H1 (cell line): ENCODE results near the gene TPMT. TPM values are rescaled to one million over a fixed set of nuclear protein-coding genes. Genes with fewer than 3 reads are reported as not detected.

Source experiments
- CTCF ChIA-PET: fragments of 300-600 bp; sonication (Branson Sonifier 250); formaldehyde crosslinking; loops from one replicate; lab custom pipeline; 2021; ENCODE audit not compliant: partially characterized antibody; lab: Charles Lee
- POLR2A ChIA-PET: fragments of 300-600 bp; sonication (Branson Sonifier 250); formaldehyde crosslinking; loops from one replicate; lab custom pipeline; 2021; ENCODE audit warnings: inconsistent platforms; ENCODE audit not compliant: partially characterized antibody; lab: Charles Lee
- DNase-seq, 2 experiments: peaks; one replicate each; pipeline versions ENCODE4 v3.0.0 to v3.0.0-alpha.2; 2010 to 2022; ENCODE audit warnings: low spot score in 2 of 2, low read depth in 1 of 2, mixed read lengths in 1 of 2
- FAIRE-seq: peaks from 2 replicates; lab custom pipeline; 2011; peaks lifted over from hg19 to GRCh38; lab: Jason Lieb, UNC
- H2AFZ ChIP-seq: 2 replicates; pipeline ENCODE4 v1.8.1; 2012; ENCODE audit warnings: low read length, inconsistent platforms
- H2AK5ac ChIP-seq: 2 replicates; pipeline ENCODE4 v1.6.1; 2013; ENCODE audit warnings: low read depth, low read length
- H2BK120ac ChIP-seq: replicated peaks from 2 replicates; pipeline ENCODE3; 2013; ENCODE audit warnings: low read depth, low read length, inconsistent platforms
- H2BK12ac ChIP-seq: 2 replicates; pipeline ENCODE4 v1.6.1; 2013; ENCODE audit warnings: low read depth, low read length
- H2BK15ac ChIP-seq: 2 replicates; pipeline ENCODE4 v1.6.1; 2013; ENCODE audit warnings: low read length
- H2BK20ac ChIP-seq: 2 replicates; pipeline ENCODE4 v1.6.1; 2013; ENCODE audit warnings: low read length
- H2BK5ac ChIP-seq: 2 replicates; pipeline ENCODE4 v1.6.1; 2013; ENCODE audit warnings: low read depth, low read length
- H3K14ac ChIP-seq: 2 replicates; pipeline ENCODE4 v1.6.1; 2013; ENCODE audit warnings: inconsistent platforms; ENCODE audit not compliant: insufficient read length
- H3K18ac ChIP-seq: 2 replicates; pipeline ENCODE4 v1.6.1; 2013; ENCODE audit warnings: low read length; ENCODE audit errors: extremely low read depth
- H3K23ac ChIP-seq: 2 replicates; pipeline ENCODE4 v1.6.1; 2013; ENCODE audit warnings: inconsistent platforms; ENCODE audit not compliant: insufficient read length
- H3K23me2 ChIP-seq: 2 replicates; pipeline ENCODE4 v1.6.1; 2013; ENCODE audit warnings: low read depth, low read length
- H3K27ac ChIP-seq: 2 replicates; pipeline ENCODE4 v1.6.1; 2011; ENCODE audit warnings: low read depth, low read length, inconsistent platforms
- H3K27me3 ChIP-seq, 4 experiments: replicated peaks in 1 of 4; 1 replicate in 1 of 4; 2 replicates in 3 of 4; pipeline versions ENCODE4 v1.6.1 to v1.8.1; 2011 to 2013; ENCODE audit warnings: low read length in 3 of 4, mild to moderate bottlenecking in 3 of 4, inconsistent platforms in 2 of 4, mixed read lengths in 2 of 4, moderate library complexity in 1 of 4; ENCODE audit not compliant: control insufficient read depth in 3 of 4, insufficient read depth in 3 of 4; ENCODE audit errors: extremely low read depth in 1 of 4
- H3K36me3 ChIP-seq, 4 experiments: 2 replicates each; pipeline versions ENCODE4 v1.6.1 to v1.8.1; 2011 to 2013; ENCODE audit warnings: mild to moderate bottlenecking in 4 of 4, low read length in 3 of 4, moderate library complexity in 2 of 4, control low read depth in 1 of 4, inconsistent platforms in 1 of 4; ENCODE audit not compliant: insufficient read depth in 4 of 4, control insufficient read depth in 2 of 4
- H3K4ac ChIP-seq: replicated peaks from 2 replicates; pipeline ENCODE3; 2013; ENCODE audit warnings: low read length, low read depth, mixed read lengths, inconsistent platforms; ENCODE audit not compliant: insufficient read length
- H3K4me1 ChIP-seq, 4 experiments: replicated peaks in 1 of 4; 1 replicate in 1 of 4; 2 replicates in 3 of 4; pipeline versions ENCODE4 v1.6.1 to v1.8.1; 2011 to 2013; ENCODE audit warnings: low read length in 3 of 4, inconsistent platforms in 2 of 4, mixed read lengths in 1 of 4; ENCODE audit not compliant: insufficient read depth in 4 of 4, control insufficient read depth in 3 of 4
- H3K4me2 ChIP-seq, 2 experiments: 2 replicates each; pipeline versions ENCODE4 v1.6.1 to v1.8.1; 2011 to 2013; ENCODE audit warnings: low read depth in 2 of 2, low read length in 2 of 2, control low read depth in 1 of 2, inconsistent platforms in 1 of 2, mild to moderate bottlenecking in 1 of 2; ENCODE audit not compliant: insufficient read depth in 1 of 2
- H3K4me3 ChIP-seq, 4 experiments: fragments of 200-600, 300-600 bp in 1 of 4; sonication (generic), shearing (Covaris generic), sonication (Bioruptor Twin) in 1 of 4; 2 replicates each; pipeline versions ENCODE4 v1.5.1 to v1.8.1; 2011 to 2016; ENCODE audit warnings: low read length in 4 of 4, low read depth in 3 of 4, control low read depth in 2 of 4, inconsistent platforms in 2 of 4, mild to moderate bottlenecking in 2 of 4, mixed read lengths in 1 of 4, moderate library complexity in 1 of 4; ENCODE audit not compliant: insufficient read depth in 2 of 4; ENCODE audit errors: extremely low read depth in 1 of 4
- H3K56ac ChIP-seq: replicated peaks from 2 replicates; pipeline ENCODE3; 2013; ENCODE audit warnings: low read depth, mild to moderate bottlenecking, mixed read lengths, low read length, inconsistent platforms; ENCODE audit not compliant: insufficient read length
- H3K79me1 ChIP-seq: 2 replicates; pipeline ENCODE4 v1.6.1; 2013; ENCODE audit warnings: low read depth, low read length, control low read depth
- H3K79me2 ChIP-seq, 2 experiments: 2 replicates each; pipeline versions ENCODE4 v1.6.1 to v1.8.1; 2012 to 2013; ENCODE audit warnings: low read length in 2 of 2, mild to moderate bottlenecking in 2 of 2, inconsistent platforms in 1 of 2; ENCODE audit not compliant: insufficient read depth in 2 of 2, control insufficient read depth in 1 of 2
- H3K9ac ChIP-seq, 4 experiments: replicated peaks in 1 of 4; 1 replicate in 1 of 4; 2 replicates in 3 of 4; pipeline versions ENCODE4 v1.6.1 to v1.8.1; 2011 to 2013; ENCODE audit warnings: low read depth in 3 of 4, low read length in 3 of 4, control low read depth in 2 of 4, mild to moderate bottlenecking in 2 of 4, moderate library complexity in 2 of 4, inconsistent platforms in 1 of 4; ENCODE audit errors: extremely low read depth in 1 of 4
- H3K9me3 ChIP-seq, 2 experiments: 2 replicates each; pipeline versions ENCODE4 v1.6.1 to v1.8.1; 2012 to 2013; ENCODE audit warnings: mild to moderate bottlenecking in 2 of 2, moderate library complexity in 2 of 2, control low read depth in 1 of 2, inconsistent platforms in 1 of 2, low read depth in 1 of 2, low read length in 1 of 2, mixed read lengths in 1 of 2; ENCODE audit not compliant: insufficient read depth in 2 of 2
- H4K20me1 ChIP-seq, 2 experiments: replicated peaks in 1 of 2; 2 replicates each; pipeline versions ENCODE3 to v1.8.1; 2011 to 2013; ENCODE audit warnings: inconsistent platforms in 2 of 2, low read length in 2 of 2, mild to moderate bottlenecking in 1 of 2; ENCODE audit not compliant: insufficient read depth in 2 of 2, control insufficient read depth in 1 of 2
- H4K5ac ChIP-seq: 2 replicates; pipeline ENCODE4 v1.6.1; 2013; ENCODE audit warnings: low read length, low read depth, mixed read lengths, inconsistent platforms; ENCODE audit not compliant: insufficient read length
- H4K8ac ChIP-seq: 2 replicates; pipeline ENCODE4 v1.8.0; 2013; ENCODE audit warnings: mild to moderate bottlenecking, moderate library complexity, low read length, inconsistent platforms; ENCODE audit not compliant: insufficient read depth; ENCODE audit errors: extremely low read depth
- H4K91ac ChIP-seq: replicated peaks from 2 replicates; pipeline ENCODE3; 2013; ENCODE audit warnings: low read length, mixed read lengths, inconsistent platforms; ENCODE audit not compliant: insufficient read length
- ASH2L ChIP-seq: fragments of 200-600, 300-600 bp; sonication (generic); IDR thresholded peaks from one replicate; pipeline ENCODE4 v1.7.1; 2017; ENCODE audit warnings: low read length
- NANOG ChIP-seq: IDR thresholded peaks from 2 replicates; pipeline ENCODE4 v1.6.1; 2011; ENCODE audit warnings: low read length, low read depth, mild to moderate bottlenecking, inconsistent platforms; ENCODE audit not compliant: insufficient read depth, poor library complexity, severe bottlenecking
- SP2 ChIP-seq: IDR thresholded peaks from 2 replicates; pipeline ENCODE4 v1.6.1; 2012; ENCODE audit warnings: mild to moderate bottlenecking, low read length, inconsistent platforms
- TAF1 ChIP-seq: IDR thresholded peaks from 2 replicates; pipeline ENCODE4 v1.6.1; 2011; ENCODE audit warnings: mild to moderate bottlenecking, low read depth, low read length
- ZNF274 ChIP-seq: IDR thresholded peaks from 2 replicates; pipeline ENCODE4 v1.7.0; 2012; ENCODE audit warnings: low read length, borderline replicate concordance; ENCODE audit errors: extremely low read depth
- WGBS, 2 experiments: shearing (Covaris generic) in 1 of 2; methylation state at CpG; one replicate each; pipeline versions ENCODE4 v1.1.6 to v1.1.7; 2013 to 2015; ENCODE audit warnings: low lambda C conversion rate in 2 of 2, mixed read lengths in 2 of 2, inconsistent platforms in 1 of 2, low coverage in 1 of 2, missing lambda C conversion rate in 1 of 2; ENCODE audit not compliant: insufficient replicate concordance in 2 of 2, insufficient coverage in 1 of 2, insufficient read length in 1 of 2; ENCODE audit errors: extremely low coverage in 1 of 2, missing lambda C conversion rate in 1 of 2; 5-methylcytosine and 5-hydroxymethylcytosine counted together
- polyA plus RNA-seq, 7 experiments: library from polyadenylated mRNA; depleted of rRNA in 3 of 7; stranded (reverse) in 5 of 7; unstranded in 2 of 7; fragments of >200 nt in 5 of 7; fragments of 200-250 nt in 2 of 7; gene quantifications; 1 replicate in 5 of 7; 2 replicates in 1 of 7; 4 replicates in 1 of 7; pipeline versions ENCODE4 v1.2.1 to v1.2.3, GENCODE V29; 2011 to 2013; ENCODE audit warnings: missing spikeins in 2 of 7, mixed read lengths in 2 of 7
- total RNA-seq: library from RNA; stranded (reverse); fragmentation: NEBNext Ultra II Directional; extraction: Animal tissue kit (Norgen Biotek cat#: 25700); gene quantifications from 2 replicates; pipeline ENCODE4 v1.2.1, GENCODE V29; 2021
- TF ChIP-seq, protein P1 (sequence below): IDR thresholded peaks from 2 replicates; pipeline ENCODE4 v1.6.1; 2011; ENCODE audit warnings: low read depth, mild to moderate bottlenecking, low read length; ENCODE audit not compliant: insufficient read depth

TPMT gene
- total and polyA plus RNA-seq, 2 of the 8 experiments (the other 6 are each of a cell fraction or from before 2014, with no cell fraction given) = 12.3 to 17.2 TPM

DNA sequence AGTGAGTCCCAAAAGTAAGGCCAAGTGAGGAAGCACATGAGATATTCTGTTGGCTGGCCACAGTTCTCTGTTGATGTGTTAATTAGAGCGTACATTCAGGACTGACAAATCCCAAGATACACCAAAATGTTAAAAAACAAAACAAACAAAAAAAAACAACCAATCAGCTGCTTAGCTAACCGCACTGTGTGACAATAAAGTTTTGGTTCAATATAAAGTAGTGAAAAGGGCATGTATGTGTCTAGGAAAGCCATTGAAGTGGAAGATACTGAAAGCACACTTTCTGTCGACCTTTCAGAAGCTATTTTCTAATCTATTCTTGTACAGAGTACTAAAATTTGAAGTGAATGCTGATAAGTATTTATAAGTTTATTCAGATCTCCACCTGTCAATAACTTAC is 58.5 kb downstream of the TPMT start:
- Histone ChIP-seq H4K91ac (no peak overlapping the region), H4K5ac (no peak overlapping the region), H4K20me1 (no peaks in the 10 kb centered on the region), H2BK120ac (no peak overlapping the region), H3K27me3 (no peaks in the 10 kb centered on the region), H3K27ac (no peak overlapping the region), H3K23me2 (no peaks in the 10 kb centered on the region), H2BK5ac (no peak overlapping the region), H3K18ac (no peak overlapping the region), H3K79me1 (no peaks in the 10 kb centered on the region), H3K36me3 (no peaks in the 10 kb centered on the region), H3K79me2 (no peaks in the 10 kb centered on the region), H2BK20ac (no peak overlapping the region), H3K4me1 (no peaks in the 10 kb centered on the region), H3K4me2 (no peak overlapping the region), H3K56ac (no peak overlapping the region), H3K4me3 (no peak overlapping the region), H3K9me3 (no peaks in the 10 kb centered on the region), H2AK5ac (no peak overlapping the region), H3K4ac (no peak overlapping the region), H2AFZ (no peak overlapping the region), H3K14ac (no peak overlapping the region), H2BK15ac (no peak overlapping the region), H3K23ac (no peak overlapping the region), H2BK12ac (no peak overlapping the region), H3K9ac (no peak overlapping the region), H4K8ac (no peak overlapping the region)
- TF ChIP-seq ASH2L = no peak
- no peak for TF ChIP-seq TAF1
- TF ChIP-seq, protein P1, sequence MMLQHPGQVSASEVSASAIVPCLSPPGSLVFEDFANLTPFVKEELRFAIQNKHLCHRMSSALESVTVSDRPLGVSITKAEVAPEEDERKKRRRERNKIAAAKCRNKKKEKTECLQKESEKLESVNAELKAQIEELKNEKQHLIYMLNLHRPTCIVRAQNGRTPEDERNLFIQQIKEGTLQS = no peak
- TF ChIP-seq ZNF274 = no peak
- no peak for TF ChIP-seq NANOG
- TF ChIP-seq SP2 = no peak
- no peak for DNase-seq
- FAIRE-seq = no peak
- POLR2A ChIA-PET = interaction anchor here (0.7 kb wide), 1 partner anchor 358 kb away, joined by 3 read pairs; no protein-coding TSS in a partner anchor
- 86% methylated on average over 3 of the region's 3 CpGs; no CpG with 5 or more reads in 1 of the 2 experiments for WGBS, 2 experiments
- CTCF ChIA-PET = interaction anchor here (1.0 to 1.2 kb wide), 2 partner anchors 12 to 21 kb away, joined by 3 read pairs; no protein-coding TSS in a partner anchor
